Brain microvascular endothelial cell (primary cell): ENCODE results near the gene URB2.
"Not testable (repeated sequence)": the region's sequence is repeated elsewhere in the genome, so short reads cannot be mapped to it uniquely, and the experiment has no call there.

Experiments used
- DNase-seq: peaks from one replicate; pipeline ENCODE4 v3.0.0-alpha.2; 2020
- H3K27ac ChIP-seq: fragments of 250-450 bp; sonication (Bioruptor Pico); 2 replicates; pipeline ENCODE4 v1.5.1; 2020; ENCODE audit warnings: mild to moderate bottlenecking, moderate library complexity
- H3K27me3 ChIP-seq: fragments of 250-450 bp; sonication (Bioruptor Pico); replicated peaks from 2 replicates; pipeline ENCODE4 v1.5.1; 2020; ENCODE audit warnings: mild to moderate bottlenecking
- H3K36me3 ChIP-seq: fragments of 250-450 bp; sonication (Bioruptor Pico); replicated peaks from 2 replicates; pipeline ENCODE4 v1.5.1; 2020; ENCODE audit warnings: mild to moderate bottlenecking
- H3K4me3 ChIP-seq: 2 replicates; pipeline ENCODE4 v1.5.1; 2011; ENCODE audit warnings: low read depth, mild to moderate bottlenecking, control low read depth, low read length, moderate library complexity
- in situ Hi-C: cut with HindIII; loops from 2 replicates; pipeline ENCODE4 v1.10.0; 2017; ENCODE audit warnings: low sequenced_read_pairs, low pct_ligation_motif_present
- TF ChIP-seq, protein P1 (sequence below): IDR thresholded peaks from 2 replicates; pipeline ENCODE4 v1.5.1; 2011; ENCODE audit warnings: low read depth, mild to moderate bottlenecking, moderate library complexity, low read length, control low read depth, inconsistent platforms; ENCODE audit errors: missing control alignments

The URB2 gene

DNA sequence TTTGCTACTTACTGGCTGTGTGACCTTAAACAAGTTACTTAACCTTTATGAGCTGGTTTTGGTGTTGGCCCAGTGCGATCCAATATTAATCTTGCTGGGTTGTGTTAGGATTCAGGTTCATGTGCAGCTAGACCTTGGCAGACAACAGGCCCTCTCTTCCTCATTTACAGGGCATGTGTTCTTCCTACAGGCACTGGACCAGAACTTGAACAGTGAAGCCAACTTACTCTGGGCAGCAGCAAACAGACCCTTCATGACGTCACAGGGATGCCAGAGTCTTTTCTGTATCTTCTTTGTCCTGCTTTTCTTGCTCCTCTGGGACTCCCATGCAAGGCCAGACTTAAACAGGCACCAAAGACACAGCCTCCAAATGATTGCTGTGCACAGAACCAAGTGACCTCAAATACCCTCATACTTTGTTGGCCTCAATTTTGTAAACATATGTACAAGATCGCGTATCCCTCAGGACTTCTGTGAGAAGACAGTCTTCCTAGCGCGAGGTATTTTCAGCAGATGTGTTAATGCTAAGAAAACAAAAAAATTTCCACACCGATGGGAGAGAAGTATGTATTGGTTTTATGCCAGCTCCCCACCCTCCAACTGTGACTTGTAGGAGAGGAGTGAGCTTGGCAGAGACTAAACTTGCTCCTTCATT, 73.7 kb downstream of the URB2 start:
- in situ Hi-C loops = no loop called here
- H3K27ac ChIP-seq = no peak overlapping the region
- H3K4me3 ChIP-seq = no peak overlapping the region
- TF ChIP-seq, protein P1, sequence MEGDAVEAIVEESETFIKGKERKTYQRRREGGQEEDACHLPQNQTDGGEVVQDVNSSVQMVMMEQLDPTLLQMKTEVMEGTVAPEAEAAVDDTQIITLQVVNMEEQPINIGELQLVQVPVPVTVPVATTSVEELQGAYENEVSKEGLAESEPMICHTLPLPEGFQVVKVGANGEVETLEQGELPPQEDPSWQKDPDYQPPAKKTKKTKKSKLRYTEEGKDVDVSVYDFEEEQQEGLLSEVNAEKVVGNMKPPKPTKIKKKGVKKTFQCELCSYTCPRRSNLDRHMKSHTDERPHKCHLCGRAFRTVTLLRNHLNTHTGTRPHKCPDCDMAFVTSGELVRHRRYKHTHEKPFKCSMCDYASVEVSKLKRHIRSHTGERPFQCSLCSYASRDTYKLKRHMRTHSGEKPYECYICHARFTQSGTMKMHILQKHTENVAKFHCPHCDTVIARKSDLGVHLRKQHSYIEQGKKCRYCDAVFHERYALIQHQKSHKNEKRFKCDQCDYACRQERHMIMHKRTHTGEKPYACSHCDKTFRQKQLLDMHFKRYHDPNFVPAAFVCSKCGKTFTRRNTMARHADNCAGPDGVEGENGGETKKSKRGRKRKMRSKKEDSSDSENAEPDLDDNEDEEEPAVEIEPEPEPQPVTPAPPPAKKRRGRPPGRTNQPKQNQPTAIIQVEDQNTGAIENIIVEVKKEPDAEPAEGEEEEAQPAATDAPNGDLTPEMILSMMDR = no peak
- no peak for DNase-seq
- no peaks in the 10 kb centered on the region for H3K27me3 ChIP-seq
- no peaks in the 10 kb centered on the region for H3K36me3 ChIP-seq

DNA sequence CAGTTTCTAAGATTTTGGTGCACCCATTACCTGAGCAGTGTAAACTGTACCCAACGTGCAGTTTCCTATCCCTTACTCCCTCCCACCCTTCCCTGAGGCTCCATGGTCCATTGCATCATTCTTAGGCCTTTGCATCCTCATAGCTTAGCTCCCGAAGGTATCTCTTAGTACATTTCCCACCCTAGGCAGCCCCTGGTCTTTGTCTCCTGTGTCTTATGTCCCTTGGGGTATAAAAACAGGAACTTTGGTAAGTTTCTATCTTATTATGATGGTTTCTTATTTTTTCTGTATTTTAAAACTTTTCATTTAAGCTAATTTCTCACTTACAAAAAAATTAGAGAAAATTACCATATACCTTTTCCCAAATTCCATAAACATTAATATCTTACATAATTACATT, 78.1 kb downstream of the URB2 start:
- no peak overlapping the region for H3K4me3 ChIP-seq
- no peak for DNase-seq
- H3K27me3 ChIP-seq = no peaks in the 10 kb centered on the region
- in situ Hi-C loops = no loop called here
- TF ChIP-seq, protein P1 = no peak
- H3K36me3 ChIP-seq = no peaks in the 10 kb centered on the region
- no peak overlapping the region for H3K27ac ChIP-seq

DNA sequence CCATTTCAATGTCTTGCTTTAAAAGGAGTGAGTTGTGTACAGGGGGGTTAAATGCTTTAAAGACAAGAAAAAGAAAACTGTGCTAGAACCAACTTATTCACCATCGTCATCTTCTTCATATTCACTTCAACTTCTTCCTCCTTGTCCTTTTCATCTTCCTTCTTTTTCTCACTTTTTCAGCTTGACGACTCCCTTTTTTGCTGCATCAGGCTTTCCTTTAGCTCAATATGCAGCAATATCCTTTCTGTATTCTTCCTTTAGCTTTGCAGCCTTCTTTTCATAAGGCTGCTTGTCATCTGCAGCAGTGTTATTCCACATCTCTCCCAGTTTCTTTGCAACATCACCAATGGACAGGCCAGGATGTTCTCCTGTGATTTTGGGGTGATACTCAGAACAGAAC, 79.1 kb downstream of the URB2 start:
- DNase-seq, H3K36me3 ChIP-seq, H3K4me3 ChIP-seq, H3K27me3 ChIP-seq, in situ Hi-C loops, H3K27ac ChIP-seq: not testable (repeated sequence)

DNA sequence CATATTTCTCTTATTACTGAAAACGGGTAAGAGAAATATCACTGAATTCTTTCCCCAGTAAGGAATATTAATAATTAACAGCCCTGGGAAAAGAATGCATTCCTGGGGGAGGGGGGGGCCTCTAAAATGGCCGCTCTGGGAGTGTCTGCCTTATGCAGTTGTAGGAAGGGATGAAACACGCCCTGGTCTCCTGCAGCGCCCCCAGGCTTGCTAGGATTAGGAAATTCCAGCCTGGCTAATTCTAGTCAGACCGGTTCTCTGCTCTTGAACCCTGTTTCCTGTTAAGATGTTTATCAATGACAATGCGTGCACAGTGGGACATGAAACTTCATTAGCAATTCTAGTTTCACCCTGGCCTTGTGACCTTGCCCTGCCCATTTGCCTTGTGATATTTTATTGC, 81.1 kb downstream of the URB2 start:
- H3K36me3 ChIP-seq, H3K27ac ChIP-seq, H3K27me3 ChIP-seq, H3K4me3 ChIP-seq, DNase-seq, in situ Hi-C loops: not testable (repeated sequence)

DNA sequence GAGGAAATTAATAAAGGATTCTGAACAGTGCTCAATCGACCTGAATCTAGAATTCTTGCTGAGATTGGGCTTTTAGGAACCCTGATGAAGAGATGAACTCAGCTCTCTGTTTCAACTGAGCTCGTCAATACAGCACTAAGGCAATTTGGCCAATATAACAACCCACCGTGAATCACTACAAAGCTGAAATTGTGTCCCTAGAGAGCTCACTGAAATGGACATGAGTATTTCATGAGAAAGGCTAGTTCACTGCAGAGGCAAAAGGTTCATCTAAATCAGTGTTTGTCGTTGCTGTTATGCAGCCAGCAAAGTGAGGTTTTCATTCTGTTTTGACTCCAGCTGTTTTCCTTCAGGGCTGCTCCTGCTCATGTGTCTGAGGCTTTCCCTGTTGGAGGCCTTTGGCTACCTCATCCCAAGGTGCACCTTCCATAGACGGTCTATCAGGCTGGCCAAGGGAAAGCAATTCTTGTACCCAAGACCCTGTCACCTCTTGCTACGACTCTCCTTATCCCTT, 83.5 kb downstream of the URB2 start:
- Histone ChIP-seq H3K36me3 (no peaks in the 10 kb centered on the region), H3K27ac (no peak overlapping the region), H3K4me3 (no peak overlapping the region), H3K27me3 (no peaks in the 10 kb centered on the region)
- in situ Hi-C loops = no loop called here
- TF ChIP-seq, protein P1 = no peak
- no peak for DNase-seq
